NCI-H524 treated with DMSO at 0.1 percent for 48 hours (cell line): ENCODE measurements around the gene C3orf18.

Experiments
- DNase-seq: peaks from one replicate; lab custom pipeline; 2025; lab: John Stamatoyannopoulos, UW

C3orf18 gene

GRCh38 chr3:50603261-50604109 is 35.9 kb upstream of the C3orf18 start:
- no peak for DNase-seq

DNA sequence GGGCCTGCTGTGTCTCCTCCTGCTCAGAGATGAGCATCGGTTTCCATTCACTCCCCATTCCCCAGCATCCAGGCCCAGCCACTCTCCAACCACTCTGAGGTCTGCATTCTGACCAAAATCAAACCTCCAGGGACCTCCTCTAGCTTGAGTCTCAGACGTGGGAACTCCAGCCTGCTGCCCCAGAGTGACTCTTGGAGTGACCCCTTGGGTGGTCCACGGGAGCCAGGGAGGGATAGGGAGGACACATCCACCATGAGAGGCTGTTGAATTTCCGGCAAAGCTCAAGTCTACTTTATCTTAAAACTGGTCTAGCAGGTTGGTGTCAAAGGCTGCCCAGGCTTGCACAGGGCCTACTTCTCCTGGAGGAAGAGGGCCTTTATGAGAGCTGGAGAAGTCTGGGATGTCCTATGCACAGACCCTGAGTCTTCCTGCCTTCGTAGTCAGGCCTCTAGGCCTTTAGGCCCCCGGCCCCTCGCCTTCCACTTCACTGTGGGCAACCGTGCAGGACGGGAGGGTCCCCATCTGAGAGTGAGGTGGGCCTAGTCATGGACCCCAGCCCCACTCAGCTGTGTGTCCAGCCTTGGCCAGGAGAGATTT is 35.1 kb upstream of the C3orf18 start:
- DNase-seq = no peak

GRCh38 chr3:50600841-50601591 is 33.5 kb upstream of the C3orf18 start:
- peak; percentile 16 for DNase-seq

GRCh38 chr3:50600141-50600753 is 32.7 kb upstream of the C3orf18 start:
- no peak for DNase-seq

- no peak for DNase-seq
Measured at GRCh38 chr3:50599716-50600118, 32.2 kb upstream of the C3orf18 start.

- DNase-seq = no peak
Measured at GRCh38 chr3:50599115-50599715, 31.7 kb upstream of the C3orf18 start.

- DNase-seq = peak; percentile 18
Measured at GRCh38 chr3:50594253-50594785, 26.8 kb upstream of the C3orf18 start.

GRCh38 chr3:50592568-50592967 is 25.0 kb upstream of the C3orf18 start:
- no peak for DNase-seq

DNA sequence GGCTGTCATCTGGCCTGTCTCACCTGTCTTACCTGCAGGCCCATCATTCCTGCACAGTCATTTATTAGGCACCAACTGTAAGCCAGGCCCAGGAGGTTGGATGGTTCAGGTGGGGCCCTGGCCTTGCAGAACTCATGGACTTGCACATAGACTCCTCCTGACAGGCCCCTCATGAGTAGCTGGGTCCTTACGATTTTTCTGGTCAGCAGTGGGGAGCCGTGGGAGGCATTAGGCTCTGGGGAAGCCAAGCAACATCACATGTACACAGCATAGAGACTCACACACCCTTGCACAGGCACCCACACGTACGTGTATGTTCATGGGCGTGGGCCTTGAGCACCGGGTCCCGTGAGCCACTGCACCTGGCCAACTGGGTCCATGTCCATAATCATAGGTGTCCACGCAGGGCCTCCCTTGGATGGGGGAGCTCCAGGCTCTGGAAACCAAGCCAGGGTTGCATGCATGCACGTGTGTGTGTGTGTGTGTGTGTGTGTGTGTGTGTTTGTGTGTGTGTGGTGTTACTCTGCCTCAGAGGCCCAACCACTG is 23.7 kb upstream of the C3orf18 start:
- no peak for DNase-seq

- no peak for DNase-seq
Measured at GRCh38 chr3:50588759-50589433, 21.3 kb upstream of the C3orf18 start.

- DNase-seq = no peak
Measured at GRCh38 chr3:50587806-50588758, 20.5 kb upstream of the C3orf18 start.

- no peak for DNase-seq
Measured at GRCh38 chr3:50587373-50587772, 19.8 kb upstream of the C3orf18 start.

- DNase-seq = no peak
Measured at GRCh38 chr3:50586763-50587070, 19.2 kb upstream of the C3orf18 start.

- no peak for DNase-seq
Measured at GRCh38 chr3:50585919-50586762, 18.6 kb upstream of the C3orf18 start.

GRCh38 chr3:50584391-50584790 is 16.8 kb upstream of the C3orf18 start:
- DNase-seq = no peak

DNA sequence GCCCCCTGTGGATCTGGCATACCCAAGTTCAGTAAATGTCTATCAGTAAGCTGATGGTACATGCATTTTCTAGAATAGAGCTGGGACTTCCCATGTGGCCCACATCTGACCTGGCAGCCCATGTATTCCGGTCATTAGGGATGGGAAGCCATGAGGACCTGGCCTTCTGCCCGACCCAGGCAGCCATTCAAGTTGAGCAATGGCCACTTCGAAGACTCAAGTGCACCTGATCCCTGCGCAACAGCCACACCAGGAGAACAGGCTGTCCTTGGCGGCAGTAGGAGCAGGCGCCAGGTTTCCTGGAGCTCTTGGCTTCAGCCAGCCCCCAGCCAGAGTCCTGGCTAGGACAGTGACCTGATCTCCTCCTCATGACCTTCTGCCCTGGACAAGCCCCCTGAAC is 16.4 kb upstream of the C3orf18 start:
- no peak for DNase-seq

DNA sequence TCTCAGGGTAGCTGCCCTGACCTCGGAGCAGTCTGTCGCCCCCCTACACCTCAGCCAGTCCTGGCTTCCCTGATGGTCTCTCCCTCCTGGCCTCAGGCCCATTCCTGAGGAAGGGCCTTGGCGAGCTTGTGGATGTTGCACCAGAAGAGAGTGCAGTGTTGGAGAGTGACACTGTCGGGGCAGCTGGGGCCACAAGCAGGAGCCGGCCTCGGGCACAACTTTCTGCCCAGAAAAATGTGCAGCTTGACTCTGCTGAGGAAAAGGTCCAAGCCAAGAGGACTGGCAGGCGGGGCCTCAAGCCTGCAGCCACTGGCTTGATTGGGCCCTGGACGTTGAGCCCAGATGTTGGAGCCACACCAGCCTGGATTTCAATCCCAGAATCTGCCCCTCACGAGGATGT is 14.5 kb upstream of the C3orf18 start:
- no peak for DNase-seq

GRCh38 chr3:50581459-50581842 is 13.9 kb upstream of the C3orf18 start:
- no peak for DNase-seq
